ENCODE data around the gene STOML1.

Gene STOML1

DNA sequence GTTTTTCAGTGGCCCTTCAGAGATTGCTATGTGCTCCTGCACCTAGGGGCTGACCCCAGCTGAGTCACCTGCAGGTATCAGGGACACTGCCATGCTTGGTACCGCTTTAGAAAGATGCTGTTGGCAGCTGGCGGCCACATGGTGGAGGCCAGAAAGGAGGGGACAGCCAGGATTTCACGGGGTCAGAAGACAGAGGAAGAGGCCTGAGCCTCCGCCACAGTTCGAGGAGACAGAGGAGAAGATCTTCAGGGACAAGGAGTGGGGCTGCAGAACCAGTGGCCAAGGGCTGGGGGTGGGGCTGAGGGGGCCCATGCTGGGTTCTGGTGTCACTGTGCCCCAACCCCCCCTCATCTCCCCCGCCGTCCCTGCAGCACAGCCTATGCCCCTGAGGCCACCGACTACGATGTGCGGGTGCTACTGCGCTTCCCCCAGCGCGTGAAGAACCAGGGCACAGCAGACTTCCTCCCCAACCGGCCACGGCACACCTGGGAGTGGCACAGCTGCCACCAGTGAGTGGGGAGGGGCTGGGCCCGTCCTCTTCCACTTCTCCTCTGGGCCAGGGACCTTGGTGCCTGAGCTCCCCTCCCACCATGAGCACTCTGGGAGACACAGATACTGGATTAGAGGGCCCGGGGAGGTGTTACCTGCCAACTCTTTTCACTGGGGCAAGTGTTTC, 45.9 kb downstream of the STOML1 start:
- H3K4me3 ChIP-seq (ENCODE audit: low read depth, low read length) = no peak overlapping the region
- TF ChIP-seq, protein P1, sequence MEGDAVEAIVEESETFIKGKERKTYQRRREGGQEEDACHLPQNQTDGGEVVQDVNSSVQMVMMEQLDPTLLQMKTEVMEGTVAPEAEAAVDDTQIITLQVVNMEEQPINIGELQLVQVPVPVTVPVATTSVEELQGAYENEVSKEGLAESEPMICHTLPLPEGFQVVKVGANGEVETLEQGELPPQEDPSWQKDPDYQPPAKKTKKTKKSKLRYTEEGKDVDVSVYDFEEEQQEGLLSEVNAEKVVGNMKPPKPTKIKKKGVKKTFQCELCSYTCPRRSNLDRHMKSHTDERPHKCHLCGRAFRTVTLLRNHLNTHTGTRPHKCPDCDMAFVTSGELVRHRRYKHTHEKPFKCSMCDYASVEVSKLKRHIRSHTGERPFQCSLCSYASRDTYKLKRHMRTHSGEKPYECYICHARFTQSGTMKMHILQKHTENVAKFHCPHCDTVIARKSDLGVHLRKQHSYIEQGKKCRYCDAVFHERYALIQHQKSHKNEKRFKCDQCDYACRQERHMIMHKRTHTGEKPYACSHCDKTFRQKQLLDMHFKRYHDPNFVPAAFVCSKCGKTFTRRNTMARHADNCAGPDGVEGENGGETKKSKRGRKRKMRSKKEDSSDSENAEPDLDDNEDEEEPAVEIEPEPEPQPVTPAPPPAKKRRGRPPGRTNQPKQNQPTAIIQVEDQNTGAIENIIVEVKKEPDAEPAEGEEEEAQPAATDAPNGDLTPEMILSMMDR (IDR thresholded peaks at IDR 0.05; ENCODE audit: insufficient read depth, low read depth, low read length, missing control alignments) = no peak
- DNase-seq (ENCODE audit: low read depth) = no peak

DNA sequence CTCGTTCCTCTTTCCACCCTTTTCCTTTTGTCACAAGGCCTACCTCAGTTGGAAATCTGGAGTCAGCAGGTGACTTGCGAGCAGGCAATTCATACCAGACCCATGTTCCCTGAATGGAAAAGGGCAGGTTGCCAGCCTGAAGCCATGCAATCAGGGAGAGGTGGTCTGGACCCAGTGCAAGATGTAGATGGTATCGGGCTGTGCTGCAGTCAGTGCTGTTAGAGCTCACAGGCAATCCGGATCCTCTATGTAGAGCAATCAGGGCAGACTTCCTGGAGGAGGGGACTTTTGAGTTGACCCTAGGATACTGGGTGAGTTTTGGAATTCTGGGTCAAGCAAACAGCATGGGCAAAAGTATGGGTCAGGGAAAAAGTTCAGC, 47.0 kb downstream of the STOML1 start:
- no peak overlapping the region for H3K4me3 ChIP-seq (ENCODE audit: low read depth, low read length)
- TF ChIP-seq, protein P1 (IDR thresholded peaks at IDR 0.05; ENCODE audit: insufficient read depth, low read depth, low read length, missing control alignments) = no peak
- no peak for DNase-seq (ENCODE audit: low read depth)

DNA sequence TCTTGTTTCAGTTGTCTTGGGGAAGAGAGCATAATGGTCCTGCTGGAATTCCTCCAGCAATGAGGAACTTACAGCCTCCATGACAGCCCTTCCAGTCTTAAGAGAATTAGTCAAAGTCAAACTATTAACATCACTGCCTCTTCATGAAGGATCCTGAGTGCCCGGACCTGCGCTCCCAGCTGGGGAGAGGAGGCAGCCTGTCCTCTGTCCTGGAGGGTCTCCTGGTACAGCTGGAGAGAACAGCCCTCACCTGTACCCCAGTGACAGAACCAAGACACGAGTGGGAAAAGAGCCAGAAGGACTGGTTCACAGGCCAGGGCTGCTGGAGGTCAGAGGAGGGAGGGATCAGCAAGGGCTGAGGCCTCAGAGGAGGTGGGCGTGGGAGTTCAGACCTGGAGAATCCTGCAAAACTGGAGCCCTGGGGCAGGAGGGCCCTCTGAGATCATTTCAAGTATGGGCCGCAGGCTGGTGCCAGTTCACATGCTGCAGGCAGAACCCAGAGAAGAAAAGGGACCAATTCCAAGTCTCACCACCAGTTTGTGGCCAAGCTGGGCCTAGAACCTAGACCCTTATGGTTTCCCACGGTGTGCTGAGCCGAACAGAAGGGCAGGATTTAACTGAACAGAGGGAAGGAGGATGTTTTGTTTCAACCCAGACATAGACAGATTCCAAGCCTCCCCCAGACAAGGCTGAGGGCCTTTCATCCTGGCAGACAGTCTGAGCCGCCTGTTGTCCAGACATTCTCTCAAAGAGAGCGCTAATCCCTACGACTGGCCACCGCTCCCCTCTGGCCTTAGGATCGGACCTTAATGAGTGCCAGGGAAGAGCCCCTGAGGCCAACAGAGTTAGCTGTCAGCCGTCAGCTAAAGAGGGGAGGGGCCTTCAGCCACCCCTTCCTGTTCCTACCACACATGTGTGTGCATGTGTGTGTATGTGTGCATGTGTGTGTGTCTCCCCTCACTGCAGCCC, 47.6 kb downstream of the STOML1 start:
- DNase-seq (ENCODE audit: low read depth) = no peak
- TF ChIP-seq, protein P1 (IDR thresholded peaks at IDR 0.05; ENCODE audit: insufficient read depth, low read depth, low read length, missing control alignments) = no peak
- no peak overlapping the region for H3K4me3 ChIP-seq (ENCODE audit: low read depth, low read length)

DNA sequence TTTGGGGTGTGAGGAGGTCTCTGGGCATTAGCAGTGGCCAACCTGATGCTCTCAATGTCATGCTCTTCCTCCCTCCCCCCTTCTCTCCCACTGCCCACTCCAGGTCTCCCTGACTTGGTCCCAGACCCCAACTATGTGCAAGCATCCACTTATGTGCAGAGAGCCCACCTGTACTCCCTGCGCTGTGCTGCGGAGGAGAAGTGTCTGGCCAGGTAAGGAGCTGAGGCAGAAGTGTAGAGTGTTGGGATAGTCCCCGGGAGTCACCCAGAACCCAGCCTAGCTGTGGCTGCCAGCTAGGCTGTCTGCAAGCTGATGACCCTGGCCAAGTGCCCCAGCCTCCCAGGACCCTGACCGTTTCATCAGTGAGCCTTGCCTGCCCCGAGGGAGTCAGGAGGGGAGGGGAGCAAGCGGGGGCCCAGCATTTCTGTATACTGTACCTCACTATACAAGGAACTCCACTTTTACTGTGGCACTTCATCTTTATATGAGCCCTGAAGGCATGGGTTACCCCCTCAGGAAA, 49.3 kb downstream of the STOML1 start:
- TF ChIP-seq, protein P1 (IDR thresholded peaks at IDR 0.05; ENCODE audit: insufficient read depth, low read depth, low read length, missing control alignments) = no peak
- H3K4me3 ChIP-seq (ENCODE audit: low read depth, low read length) = no peak overlapping the region
- DNase-seq (ENCODE audit: low read depth) = no peak

DNA sequence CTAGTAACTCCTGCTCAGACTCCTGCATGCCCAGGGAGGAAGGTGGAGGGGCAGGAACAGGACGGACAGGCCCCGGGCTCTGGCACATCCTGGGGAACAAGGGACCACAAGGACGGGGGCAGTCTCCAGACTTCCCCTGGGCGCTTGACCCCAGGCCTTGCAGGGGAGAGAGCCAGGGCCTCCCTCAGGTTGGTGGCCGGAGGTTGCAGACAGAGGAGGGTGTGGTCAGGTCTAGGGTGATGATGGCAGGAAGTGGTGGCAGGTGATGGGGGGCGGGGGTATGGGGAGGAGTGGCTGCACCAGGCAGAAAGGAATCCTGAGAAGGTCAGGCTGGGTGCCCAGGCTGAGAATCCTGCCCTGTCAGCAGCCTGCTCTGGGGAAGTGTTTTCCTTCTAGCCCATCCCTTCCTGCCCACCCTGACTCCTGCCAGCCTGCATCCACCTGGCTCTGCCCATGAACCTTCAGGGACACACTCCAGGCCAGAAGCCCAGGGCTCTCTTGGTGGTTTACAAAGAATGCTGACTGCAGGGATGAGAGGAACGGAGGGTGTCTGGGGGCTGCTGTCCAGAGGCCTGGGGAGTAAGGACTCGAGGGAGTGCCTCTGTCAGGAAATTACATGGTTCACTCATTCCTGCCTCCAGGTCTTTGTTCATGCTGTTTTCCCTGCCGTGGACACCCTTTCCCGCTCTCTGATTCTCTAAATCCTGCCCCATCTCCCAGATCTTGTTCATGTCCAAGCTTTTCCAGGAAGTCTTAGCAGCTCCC, 50.0 kb downstream of the STOML1 start:
- TF ChIP-seq, protein P1 (IDR thresholded peaks at IDR 0.05; ENCODE audit: insufficient read depth, low read depth, low read length, missing control alignments) = no peak
- DNase-seq (ENCODE audit: low read depth) = no peak
- no peak overlapping the region for H3K4me3 ChIP-seq (ENCODE audit: low read depth, low read length)

DNA sequence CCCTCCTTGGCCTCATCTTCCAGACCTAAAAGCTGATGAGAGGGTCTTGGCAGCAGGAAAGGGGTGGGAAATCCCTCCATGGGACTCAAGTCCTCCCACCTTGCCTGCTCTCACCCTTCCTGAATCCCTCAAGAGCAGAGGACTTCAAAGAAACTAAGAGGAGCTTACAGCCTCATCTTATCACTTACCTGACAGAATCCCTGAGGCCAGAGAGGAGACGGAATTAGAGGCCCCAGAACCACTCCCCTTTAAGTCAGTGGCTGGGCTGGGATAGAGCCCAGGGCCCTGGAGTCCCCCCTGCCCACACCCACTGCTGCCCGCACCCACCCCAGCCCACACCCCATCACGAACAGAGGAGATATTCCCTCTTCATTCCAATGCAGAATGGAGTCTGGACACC, 50.6 kb downstream of the STOML1 start:
- DNase-seq (ENCODE audit: low read depth) = no peak
- TF ChIP-seq, protein P1 (IDR thresholded peaks at IDR 0.05; ENCODE audit: insufficient read depth, low read depth, low read length, missing control alignments) = no peak
- no peak overlapping the region for H3K4me3 ChIP-seq (ENCODE audit: low read depth, low read length)
